Measurements from ENCODE around the gene TUBA8. TPM values are rescaled to one million over a fixed set of nuclear protein-coding genes. Genes with fewer than 3 reads are reported as not detected.
A peak's percentile ranks its signal among the peaks of the same experiment; 100 is the strongest.

The TUBA8 gene
- polyA plus RNA-seq, 3 donors = 0.18 to 2.1 (median 0.27) TPM

GRCh38 chr22:18083406-18083805, 27.2 kb upstream of the TUBA8 start:
- peak overlapping the region in 1 of 7 donors; percentile 68 for H3K27ac Mint-ChIP-seq
- peaks cover 75 to 88% of the 10 kb centered on the region in 2 donors for H3K36me3 Mint-ChIP-seq
- H4K20me1 ChIP-seq (ENCODE audit: insufficient read depth, low read length) = peaks cover 11% of the 10 kb centered on the region
- H3K27me3 Mint-ChIP-seq (ENCODE audit: low read depth in 3 of 3) = no peaks in the 10 kb centered on the region
- no peak overlapping the region for H3K4me2 ChIP-seq (replicated peaks; ENCODE audit: extremely low read depth, low read length, poor library complexity, severe bottlenecking)
- peaks cover 14% of the 10 kb centered on the region for H3K4me1 Mint-ChIP-seq
- peaks cover 0 to 3% (median 0%) of the 10 kb centered on the region in 7 donors for H3K9me3 Mint-ChIP-seq
- no peak overlapping the region for H3K4me3 Mint-ChIP-seq
- no peak overlapping the region for H3K27ac ChIP-seq (ENCODE audit: low read depth in 1 of 2, low read length in 2 of 2)
- TF ChIP-seq CTCF (IDR thresholded peaks at IDR 0.05) = no peak
- no peak for DNase-seq
- WGBS (ENCODE audit: insufficient coverage) = 100% methylated on average over 10 of the region's 10 CpGs
- peaks cover 9 to 12% of the 10 kb centered on the region in 2 donors for H3K4me1 ChIP-seq (ENCODE audit: control insufficient read depth in 1 of 2, insufficient read depth in 2 of 2, low read length in 2 of 2)
- H3K36me3 ChIP-seq (replicated peaks in 1 of 2; ENCODE audit: control insufficient read depth in 1 of 2, insufficient read depth in 2 of 2, low read length in 2 of 2) = peaks cover 76 to 93% of the 10 kb centered on the region in 2 donors
- intact Hi-C loops (cut with micrococcal nuclease) = loop anchor here in 1 of 2 donors (10.0 kb wide), 1 partner anchor 469 kb away; no protein-coding TSS in a partner anchor
- H3K9me3 ChIP-seq (replicated peaks in 1 of 2; ENCODE audit: control insufficient read depth in 1 of 2, insufficient read depth in 1 of 2, low read length in 2 of 2) = no peaks in the 10 kb centered on the region
- H3K27me3 ChIP-seq (ENCODE audit: control insufficient read depth in 2 of 2, insufficient read depth in 2 of 2, low read length in 2 of 2) = no peaks in the 10 kb centered on the region
- H3K4me3 ChIP-seq (replicated peaks in 1 of 3; ENCODE audit: low read depth in 2 of 3, low read length in 3 of 3) = no peak overlapping the region
- no peak overlapping the region for H2AFZ ChIP-seq (ENCODE audit: insufficient read depth, low read depth, low read length, poor library complexity, severe bottlenecking)
- peaks cover 33% of the 10 kb centered on the region for H3K79me2 ChIP-seq (ENCODE audit: insufficient read depth, low read length)
- H3K9ac ChIP-seq (ENCODE audit: insufficient read depth, low read length, poor library complexity, severe bottlenecking) = no peak overlapping the region

- H3K4me1 Mint-ChIP-seq = peaks cover 2% of the 10 kb centered on the region
- no peak for DNase-seq
- H3K4me1 ChIP-seq (ENCODE audit: control insufficient read depth in 1 of 2, insufficient read depth in 2 of 2, low read length in 2 of 2) = no peaks in the 10 kb centered on the region
- intact Hi-C loops (cut with micrococcal nuclease) = loop anchor here in 1 of 2 donors (10.0 kb wide), 1 partner anchor 470 kb away; no protein-coding TSS in a partner anchor
- no peak for TF ChIP-seq CTCF (IDR thresholded peaks at IDR 0.05)
- no peak overlapping the region for H2AFZ ChIP-seq (ENCODE audit: insufficient read depth, low read depth, low read length, poor library complexity, severe bottlenecking)
- no peaks in the 10 kb centered on the region for H3K27me3 ChIP-seq (ENCODE audit: control insufficient read depth in 2 of 2, insufficient read depth in 2 of 2, low read length in 2 of 2)
- no peak overlapping the region for H3K27ac ChIP-seq (ENCODE audit: low read depth in 1 of 2, low read length in 2 of 2)
- peak overlapping the region in 1 of 7 donors; percentile 10 for H3K27ac Mint-ChIP-seq
- H4K20me1 ChIP-seq (ENCODE audit: insufficient read depth, low read length) = peaks cover 11% of the 10 kb centered on the region
- H3K79me2 ChIP-seq (ENCODE audit: insufficient read depth, low read length) = peaks cover 16% of the 10 kb centered on the region
- H3K9me3 ChIP-seq (replicated peaks in 1 of 2; ENCODE audit: control insufficient read depth in 1 of 2, insufficient read depth in 1 of 2, low read length in 2 of 2) = no peaks in the 10 kb centered on the region
- H3K4me3 ChIP-seq (replicated peaks in 1 of 3; ENCODE audit: low read depth in 2 of 3, low read length in 3 of 3) = no peak overlapping the region
- peaks cover 0 to 3% (median 0%) of the 10 kb centered on the region in 7 donors for H3K9me3 Mint-ChIP-seq
- H3K4me3 Mint-ChIP-seq = no peak overlapping the region
- H3K9ac ChIP-seq (ENCODE audit: insufficient read depth, low read length, poor library complexity, severe bottlenecking) = no peak overlapping the region
- peaks cover 85 to 99% of the 10 kb centered on the region in 2 donors for H3K36me3 Mint-ChIP-seq
- no peak overlapping the region for H3K4me2 ChIP-seq (replicated peaks; ENCODE audit: extremely low read depth, low read length, poor library complexity, severe bottlenecking)
- H3K36me3 ChIP-seq (replicated peaks in 1 of 2; ENCODE audit: control insufficient read depth in 1 of 2, insufficient read depth in 2 of 2, low read length in 2 of 2) = peaks cover 90 to 99% of the 10 kb centered on the region in 2 donors
- H3K27me3 Mint-ChIP-seq (ENCODE audit: low read depth in 3 of 3) = no peaks in the 10 kb centered on the region
Observed at GRCh38 chr22:18085188-18085587, 25.4 kb upstream of the TUBA8 start.
